ENCODE data around the gene RECQL5. TPM values are rescaled to one million over a fixed set of nuclear protein-coding genes. Genes with fewer than 3 reads are reported as not detected.

RECQL5 gene
- total RNA-seq, 2 experiments from 2014 or later: 38.3 TPM

DNA sequence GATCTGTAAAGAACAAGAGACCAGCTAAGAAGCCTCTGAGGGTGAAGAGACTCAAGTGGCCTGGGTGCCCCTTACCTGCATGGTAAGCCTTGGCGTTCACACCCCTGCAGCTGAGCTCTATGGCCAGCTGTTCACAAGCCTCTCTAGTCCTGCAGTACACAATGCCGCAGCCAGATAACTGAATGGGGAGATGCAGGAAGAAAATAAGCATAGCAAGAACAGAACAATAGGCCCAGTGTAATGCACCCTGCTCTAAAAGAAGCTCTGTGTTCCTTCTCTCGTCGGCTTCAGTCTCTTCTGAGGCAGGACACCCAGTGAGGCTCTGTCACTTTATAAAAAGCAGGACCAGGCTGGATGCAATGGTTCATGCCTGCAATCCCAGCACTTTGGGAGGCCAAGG, 5.4 kb downstream of the RECQL5 start:
- Mint-ChIP-seq H3K4me3 (no peak overlapping the region), H3K27ac (no peak overlapping the region), H3K27me3 (no peaks in the 10 kb centered on the region), H3K4me1 (peaks cover 17% of the 10 kb centered on the region), H3K9me3 (no peaks in the 10 kb centered on the region), H3K36me3 (ENCODE audit: low read depth) (peaks cover 18% of the 10 kb centered on the region)
- POLR2A ChIA-PET: no interaction called here
- CTCF ChIA-PET: interaction anchor here (1.2 kb wide), 1 partner anchor 29 kb away, joined by 5 read pairs; no protein-coding TSS in a partner anchor
- no peak for DNase-seq

DNA sequence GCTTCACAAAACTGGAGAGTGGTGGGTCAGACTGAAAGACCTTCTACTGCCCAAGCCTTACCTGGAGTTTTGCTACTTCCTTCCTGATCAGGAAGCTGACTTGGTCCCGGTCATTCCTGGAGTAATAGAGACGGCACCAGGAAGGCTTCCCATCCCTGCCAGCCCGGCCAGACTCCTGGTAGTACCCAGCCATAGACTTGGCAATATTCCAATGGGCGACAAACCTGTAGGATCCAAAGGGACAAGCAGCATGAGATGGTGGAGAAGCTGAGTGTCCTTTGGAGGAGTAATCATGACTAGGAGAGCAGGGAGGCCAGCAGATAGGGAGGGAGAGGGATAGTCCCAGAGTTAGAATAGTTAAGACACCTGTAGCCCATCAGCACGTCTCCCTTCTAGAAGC, 8.7 kb downstream of the RECQL5 start:
- Mint-ChIP-seq H3K4me1 (no peaks in the 10 kb centered on the region), H3K27me3 (no peaks in the 10 kb centered on the region), H3K36me3 (ENCODE audit: low read depth) (peaks cover 11% of the 10 kb centered on the region), H3K9me3 (no peaks in the 10 kb centered on the region), H3K27ac (no peak overlapping the region), H3K4me3 (no peak overlapping the region)
- ChIA-PET CTCF (interaction anchor here (1.0 to 1.9 kb wide), 5 partner anchors 8 to 91 kb away, joined by 3 to 5 read pairs (median 3); partner anchors contain the start of genes RECQL5 and SMIM5), POLR2A (interaction anchor here (1.0 to 3.8 kb wide), 2 partner anchors 8 to 9 kb away, joined by 3 to 24 read pairs; partner anchors contain the start of genes RECQL5 and SAP30BP)
- no peak for DNase-seq

- no peak overlapping the region for H3K4me3 Mint-ChIP-seq
- H3K36me3 Mint-ChIP-seq (ENCODE audit: low read depth): peaks cover 15% of the 10 kb centered on the region
- DNase-seq: no peak
- ChIA-PET CTCF (interaction anchor here (1.0 to 5.4 kb wide), 5 partner anchors 8 to 99 kb away, joined by 3 to 31 read pairs (median 6); partner anchors contain the start of gene SMIM5), POLR2A (interaction anchor here (0.6 to 1.2 kb wide), 3 partner anchors 8 to 198 kb away, joined by 3 read pairs; partner anchors contain the start of genes RECQL5, SAP30BP and TMEM94)
- H3K27ac Mint-ChIP-seq: no peak overlapping the region
- H3K4me1 Mint-ChIP-seq: peaks cover 2% of the 10 kb centered on the region
- H3K9me3 Mint-ChIP-seq: no peaks in the 10 kb centered on the region
- no peaks in the 10 kb centered on the region for H3K27me3 Mint-ChIP-seq
These were observed 12.8 kb downstream of the RECQL5 start for GRCh38 chr17:75654176-75654575.

- Mint-ChIP-seq H3K27ac (peak overlapping the region; percentile 42), H3K36me3 (ENCODE audit: low read depth) (peaks cover 20% of the 10 kb centered on the region), H3K4me3 (no peak overlapping the region), H3K9me3 (no peaks in the 10 kb centered on the region), H3K27me3 (no peaks in the 10 kb centered on the region), H3K4me1 (peaks cover 2% of the 10 kb centered on the region)
- POLR2A ChIA-PET: interaction anchor here (1.2 kb wide), 1 partner anchor 14 kb away, joined by 3 read pairs; the partner anchor contains the start of gene RECQL5
- no peak for DNase-seq
- CTCF ChIA-PET: interaction anchor here (0.6 to 5.4 kb wide), 5 partner anchors 14 to 192 kb away, joined by 3 to 31 read pairs (median 5); partner anchors contain the start of genes RECQL5, SAP30BP and SMIM5
These were observed 13.9 kb downstream of the RECQL5 start for GRCh38 chr17:75652934-75653549.

- ChIA-PET POLR2A (interaction anchor here (1.2 kb wide), 1 partner anchor 14 kb away, joined by 3 read pairs; the partner anchor contains the start of gene RECQL5), CTCF (interaction anchor here (0.5 to 5.4 kb wide), 4 partner anchors 15 to 404 kb away, joined by 3 to 31 read pairs (median 7); partner anchors contain the start of genes RECQL5, SAP30BP and SMIM5)
- DNase-seq: no peak
- peaks cover 2% of the 10 kb centered on the region for H3K4me1 Mint-ChIP-seq
- H3K36me3 Mint-ChIP-seq (ENCODE audit: low read depth): peaks cover 19% of the 10 kb centered on the region
- H3K27me3 Mint-ChIP-seq: no peaks in the 10 kb centered on the region
- H3K27ac Mint-ChIP-seq: no peak overlapping the region
- H3K4me3 Mint-ChIP-seq: no peak overlapping the region
- H3K9me3 Mint-ChIP-seq: no peaks in the 10 kb centered on the region
These were observed 14.6 kb downstream of the RECQL5 start for GRCh38 chr17:75652341-75652740.

DNA sequence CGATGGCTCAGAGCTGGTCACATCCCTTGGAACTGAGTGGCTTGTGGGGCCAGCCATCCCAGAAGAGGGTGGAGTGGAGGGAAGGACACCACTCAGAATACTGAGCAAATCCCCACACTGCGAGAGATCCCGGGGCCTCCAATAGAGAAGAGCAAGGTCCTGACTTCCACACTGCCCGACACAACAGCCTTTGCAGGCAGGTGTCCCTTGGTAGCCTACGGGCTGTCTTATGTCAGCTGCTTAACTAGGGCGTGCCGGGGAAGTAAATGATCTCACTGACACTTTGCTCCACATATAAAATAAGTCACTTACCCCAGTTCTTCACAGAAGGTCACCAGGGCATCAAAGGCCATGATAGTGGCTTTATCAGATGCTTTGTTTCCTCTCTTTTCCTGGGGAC, 16.1 kb downstream of the RECQL5 start:
- H3K4me3 Mint-ChIP-seq: no peak overlapping the region
- DNase-seq: no peak
- H3K4me1 Mint-ChIP-seq: peaks cover 10% of the 10 kb centered on the region
- no peaks in the 10 kb centered on the region for H3K9me3 Mint-ChIP-seq
- peaks cover 15% of the 10 kb centered on the region for H3K36me3 Mint-ChIP-seq (ENCODE audit: low read depth)
- ChIA-PET CTCF (interaction anchor here (2.8 kb wide), 1 partner anchor 18 kb away, joined by 13 read pairs; the partner anchor contains the start of gene SMIM5), POLR2A (interaction anchor here (0.8 to 1.4 kb wide), 2 partner anchors 16 kb away, joined by 3 to 4 read pairs; partner anchors contain the start of genes RECQL5 and SAP30BP)
- H3K27me3 Mint-ChIP-seq: no peaks in the 10 kb centered on the region
- no peak overlapping the region for H3K27ac Mint-ChIP-seq

DNA sequence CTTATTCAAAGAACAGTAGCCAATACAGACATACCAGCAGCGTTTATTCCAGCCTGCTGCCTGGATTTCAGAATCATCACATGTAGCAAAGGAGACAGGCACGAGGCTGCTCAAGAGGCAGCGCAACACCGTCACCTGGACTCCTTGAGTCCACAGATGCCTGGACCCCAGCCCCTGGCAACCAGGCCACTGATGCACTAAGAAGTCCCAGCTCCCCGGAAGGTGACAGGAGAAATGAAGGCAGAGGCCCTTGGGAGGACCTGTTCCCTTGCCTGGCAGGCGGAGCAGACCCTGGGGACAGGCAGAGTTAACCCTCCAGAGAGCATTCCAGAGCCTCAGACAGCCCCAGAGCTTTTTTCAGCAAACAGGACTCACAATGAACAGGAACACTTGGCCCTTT, 17.3 kb downstream of the RECQL5 start:
- ChIA-PET POLR2A (interaction anchor here (1.4 kb wide), 1 partner anchor 17 kb away, joined by 4 read pairs; the partner anchor contains the start of genes RECQL5 and SAP30BP), CTCF (interaction anchor here (0.5 to 2.8 kb wide), 4 partner anchors 16 to 443 kb away, joined by 4 to 13 read pairs (median 6); partner anchors contain the start of gene SMIM5)
- no peak overlapping the region for H3K4me3 Mint-ChIP-seq
- H3K27ac Mint-ChIP-seq: no peak overlapping the region
- no peak for DNase-seq
- H3K27me3 Mint-ChIP-seq: no peaks in the 10 kb centered on the region
- peaks cover 15% of the 10 kb centered on the region for H3K4me1 Mint-ChIP-seq
- H3K36me3 Mint-ChIP-seq (ENCODE audit: low read depth): peaks cover 15% of the 10 kb centered on the region
- H3K9me3 Mint-ChIP-seq: no peaks in the 10 kb centered on the region

GRCh38 chr17:75647921-75648320, 19.0 kb downstream of the RECQL5 start:
- no peak for DNase-seq
- Mint-ChIP-seq H3K27ac (no peak overlapping the region), H3K4me1 (peaks cover 15% of the 10 kb centered on the region), H3K9me3 (no peaks in the 10 kb centered on the region), H3K27me3 (no peaks in the 10 kb centered on the region), H3K36me3 (ENCODE audit: low read depth) (peaks cover 15% of the 10 kb centered on the region), H3K4me3 (no peak overlapping the region)
- ChIA-PET POLR2A (interaction anchor here (1.1 kb wide), 1 partner anchor 19 kb away, joined by 7 read pairs; the partner anchor contains the start of genes RECQL5 and SAP30BP), CTCF (interaction anchor here (0.7 kb wide), 1 partner anchor 24 kb away, joined by 3 read pairs; no protein-coding TSS in a partner anchor)

GRCh38 chr17:75647061-75647460, 19.9 kb downstream of the RECQL5 start:
- ChIA-PET POLR2A (interaction anchor here (1.0 to 1.1 kb wide), 2 partner anchors 20 to 41 kb away, joined by 3 to 7 read pairs; partner anchors contain the start of genes RECQL5 and SAP30BP), CTCF (interaction anchor here (0.5 to 6.5 kb wide), 6 partner anchors 9 to 103 kb away, joined by 3 to 75 read pairs (median 3); partner anchors contain the start of gene SMIM5)
- H3K4me3 Mint-ChIP-seq: no peak overlapping the region
- peaks cover 15% of the 10 kb centered on the region for H3K36me3 Mint-ChIP-seq (ENCODE audit: low read depth)
- no peak overlapping the region for H3K27ac Mint-ChIP-seq
- H3K9me3 Mint-ChIP-seq: no peaks in the 10 kb centered on the region
- peaks cover 17% of the 10 kb centered on the region for H3K4me1 Mint-ChIP-seq
- no peak for DNase-seq
- no peaks in the 10 kb centered on the region for H3K27me3 Mint-ChIP-seq

GRCh38 chr17:75646638-75646992, 20.3 kb downstream of the RECQL5 start:
- H3K27me3 Mint-ChIP-seq: no peaks in the 10 kb centered on the region
- H3K27ac Mint-ChIP-seq: no peak overlapping the region

GRCh38 chr17:75645889-75646637, 20.9 kb downstream of the RECQL5 start:
- Mint-ChIP-seq H3K27ac (peak overlapping the region; percentile 28), H3K4me1 (peaks cover 17% of the 10 kb centered on the region), H3K4me3 (no peak overlapping the region), H3K27me3 (no peaks in the 10 kb centered on the region), H3K9me3 (no peaks in the 10 kb centered on the region), H3K36me3 (ENCODE audit: low read depth) (peaks cover 15% of the 10 kb centered on the region)
- CTCF ChIA-PET: interaction anchor here (1.1 to 6.5 kb wide), 8 partner anchors 8 to 108 kb away, joined by 3 to 75 read pairs (median 6); partner anchors contain the start of gene SMIM5
- peak; percentile 34 for DNase-seq
- POLR2A ChIA-PET: interaction anchor here (1.0 to 1.4 kb wide), 3 partner anchors 8 to 42 kb away, joined by 3 to 10 read pairs (median 3); partner anchors contain the start of genes RECQL5 and SAP30BP

More at GRCh38 chr17:75646638-75646992, 20.3 kb downstream of the RECQL5 start:
- CTCF ChIA-PET: interaction anchor here (0.5 to 6.5 kb wide), 8 partner anchors 8 to 107 kb away, joined by 3 to 75 read pairs (median 4); partner anchors contain the start of gene SMIM5
- H3K9me3 Mint-ChIP-seq: no peaks in the 10 kb centered on the region
- DNase-seq: no peak
- H3K4me3 Mint-ChIP-seq: no peak overlapping the region
- POLR2A ChIA-PET: interaction anchor here (1.0 to 1.4 kb wide), 3 partner anchors 8 to 41 kb away, joined by 3 to 10 read pairs (median 3); partner anchors contain the start of genes RECQL5 and SAP30BP
- peaks cover 15% of the 10 kb centered on the region for H3K36me3 Mint-ChIP-seq (ENCODE audit: low read depth)
- H3K4me1 Mint-ChIP-seq: peaks cover 17% of the 10 kb centered on the region

GRCh38 chr17:75645501-75645888, 21.5 kb downstream of the RECQL5 start:
- no peak overlapping the region for H3K27ac Mint-ChIP-seq

More at GRCh38 chr17:75645501-75645888, 21.5 kb downstream of the RECQL5 start:
- no peaks in the 10 kb centered on the region for H3K27me3 Mint-ChIP-seq
- H3K4me1 Mint-ChIP-seq: peaks cover 17% of the 10 kb centered on the region
- H3K9me3 Mint-ChIP-seq: no peaks in the 10 kb centered on the region
- POLR2A ChIA-PET: interaction anchor here (1.1 to 1.4 kb wide), 4 partner anchors 9 to 43 kb away, joined by 3 to 10 read pairs (median 3); partner anchors contain the start of genes RECQL5 and SAP30BP
- CTCF ChIA-PET: interaction anchor here (1.1 to 6.5 kb wide), 7 partner anchors 9 to 108 kb away, joined by 3 to 75 read pairs (median 6); partner anchors contain the start of gene SMIM5
- DNase-seq: no peak
- H3K36me3 Mint-ChIP-seq (ENCODE audit: low read depth): peaks cover 12% of the 10 kb centered on the region
- H3K4me3 Mint-ChIP-seq: no peak overlapping the region

Data from activated CD4-positive, alpha-beta memory T cell treated with anti-CD3 and anti-CD28 coated beads, Interleukin-2, amount 10 ng/mL, durations not matched to agents 7 days and 5 days (primary cell).